Activated CD4-positive, alpha-beta T cell treated with anti-CD3 and anti-CD28 coated beads, Interleukin-2, amount 50 U/mL, for 1 hour (primary cell): ENCODE measurements around the gene SPTAN1.
"Not testable (repeated sequence)": the region's sequence is repeated elsewhere in the genome, so short reads cannot be mapped to it uniquely, and the experiment has no call there.

Experiments
- DNase-seq: peaks from one replicate; pipeline ENCODE4 v3.0.0-alpha.2; 2020

The SPTAN1 gene

GRCh38 chr9:128553728-128554127 is 1.3 kb downstream of the SPTAN1 start:
- no peak for DNase-seq

- DNase-seq: peak; percentile 15
Measured at GRCh38 chr9:128554155-128554862, 1.9 kb downstream of the SPTAN1 start.

- no peak for DNase-seq
Measured at GRCh38 chr9:128555180-128555721, 2.9 kb downstream of the SPTAN1 start.

GRCh38 chr9:128556276-128556675 is 3.9 kb downstream of the SPTAN1 start:
- DNase-seq: no peak

- no peak for DNase-seq
Measured at GRCh38 chr9:128556926-128557634, 4.7 kb downstream of the SPTAN1 start.

GRCh38 chr9:128558431-128559310 is 6.3 kb downstream of the SPTAN1 start:
- peak; percentile 39 for DNase-seq

GRCh38 chr9:128565578-128565977 is 13.2 kb downstream of the SPTAN1 start:
- no peak for DNase-seq

- DNase-seq: no peak
Measured at GRCh38 chr9:128568470-128569078, 16.2 kb downstream of the SPTAN1 start.

GRCh38 chr9:128575469-128575868 is 23.1 kb downstream of the SPTAN1 start:
- DNase-seq: no peak

GRCh38 chr9:128575916-128576315 is 23.5 kb downstream of the SPTAN1 start:
- no peak for DNase-seq

GRCh38 chr9:128577206-128577605 is 24.8 kb downstream of the SPTAN1 start:
- DNase-seq: no peak

- no peak for DNase-seq
Measured at GRCh38 chr9:128579194-128579593, 26.8 kb downstream of the SPTAN1 start.

- DNase-seq: no peak
Measured at GRCh38 chr9:128580731-128581130, 28.3 kb downstream of the SPTAN1 start.

- not testable (repeated sequence) for DNase-seq
Measured at GRCh38 chr9:128585155-128585554, 32.8 kb downstream of the SPTAN1 start.

GRCh38 chr9:128586934-128587333 is 34.5 kb downstream of the SPTAN1 start:
- not testable (repeated sequence) for DNase-seq

- peak; percentile 36 for DNase-seq
Measured at GRCh38 chr9:128587453-128587852, 35.1 kb downstream of the SPTAN1 start.

- DNase-seq: no peak
Measured at GRCh38 chr9:128588581-128589233, 36.3 kb downstream of the SPTAN1 start.

GRCh38 chr9:128593039-128593438 is 40.7 kb downstream of the SPTAN1 start:
- no peak for DNase-seq

- no peak for DNase-seq
Measured at GRCh38 chr9:128593856-128594255, 41.5 kb downstream of the SPTAN1 start.

- no peak for DNase-seq
Measured at GRCh38 chr9:128595471-128595870, 43.1 kb downstream of the SPTAN1 start.

GRCh38 chr9:128600099-128600498 is 47.7 kb downstream of the SPTAN1 start:
- DNase-seq: no peak

- no peak for DNase-seq
Measured at GRCh38 chr9:128603697-128604096, 51.3 kb downstream of the SPTAN1 start.
